ENCODE results near the gene CENPC.

DNA sequence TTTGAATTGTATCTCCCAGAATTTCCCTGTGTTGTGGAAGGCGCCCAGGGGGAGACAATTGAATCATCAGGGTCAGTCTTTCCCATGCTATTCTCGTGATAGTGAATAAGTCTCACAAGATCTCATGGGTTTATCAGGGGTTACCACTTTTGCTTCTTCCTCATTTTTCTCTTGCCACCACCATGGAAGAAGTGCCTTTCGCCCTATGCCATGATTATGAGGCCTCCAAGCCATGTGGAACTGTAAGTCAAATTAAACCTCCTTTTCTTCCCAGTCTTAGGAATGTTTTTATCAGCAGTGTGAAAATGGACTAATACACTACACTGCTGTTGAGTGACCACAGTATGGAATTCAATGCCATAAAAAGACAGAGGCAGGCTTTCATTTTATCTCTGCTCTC is 12.2 kb downstream of the CENPC start:
- TF ChIP-seq, protein P1, sequence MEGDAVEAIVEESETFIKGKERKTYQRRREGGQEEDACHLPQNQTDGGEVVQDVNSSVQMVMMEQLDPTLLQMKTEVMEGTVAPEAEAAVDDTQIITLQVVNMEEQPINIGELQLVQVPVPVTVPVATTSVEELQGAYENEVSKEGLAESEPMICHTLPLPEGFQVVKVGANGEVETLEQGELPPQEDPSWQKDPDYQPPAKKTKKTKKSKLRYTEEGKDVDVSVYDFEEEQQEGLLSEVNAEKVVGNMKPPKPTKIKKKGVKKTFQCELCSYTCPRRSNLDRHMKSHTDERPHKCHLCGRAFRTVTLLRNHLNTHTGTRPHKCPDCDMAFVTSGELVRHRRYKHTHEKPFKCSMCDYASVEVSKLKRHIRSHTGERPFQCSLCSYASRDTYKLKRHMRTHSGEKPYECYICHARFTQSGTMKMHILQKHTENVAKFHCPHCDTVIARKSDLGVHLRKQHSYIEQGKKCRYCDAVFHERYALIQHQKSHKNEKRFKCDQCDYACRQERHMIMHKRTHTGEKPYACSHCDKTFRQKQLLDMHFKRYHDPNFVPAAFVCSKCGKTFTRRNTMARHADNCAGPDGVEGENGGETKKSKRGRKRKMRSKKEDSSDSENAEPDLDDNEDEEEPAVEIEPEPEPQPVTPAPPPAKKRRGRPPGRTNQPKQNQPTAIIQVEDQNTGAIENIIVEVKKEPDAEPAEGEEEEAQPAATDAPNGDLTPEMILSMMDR (IDR thresholded peaks at IDR 0.05): no peak
- TF ChIP-seq POLR2A (IDR thresholded peaks at IDR 0.05): no peak
- TF ChIP-seq POLR2AphosphoS5 (IDR thresholded peaks at IDR 0.05): no peak
